GM18520 (cell line): Measurements from ENCODE around the gene EEIG1.

Source experiments
- ATAC-seq: cut with Tn5 transposase; IDR thresholded peaks from one replicate; pipeline ENCODE4 v1.9.1; 2021; ENCODE audit not compliant: unreplicated experiment

Gene EEIG1

GRCh38 chr9:128001779-128002298 lies 21.1 kb upstream of the EEIG1 start:
- ATAC-seq = no peak

- no peak for ATAC-seq
These were observed 20.5 kb upstream of the EEIG1 start for GRCh38 chr9:128001151-128001778.

GRCh38 chr9:127999461-127999860 lies 18.7 kb upstream of the EEIG1 start:
- no peak for ATAC-seq

- ATAC-seq = no peak
These were observed 12.9 kb upstream of the EEIG1 start for GRCh38 chr9:127993721-127994120.

- ATAC-seq = no peak
These were observed 11.0 kb upstream of the EEIG1 start for GRCh38 chr9:127991757-127992274.

GRCh38 chr9:127991017-127991756 lies 10.4 kb upstream of the EEIG1 start:
- no peak for ATAC-seq

- no peak for ATAC-seq
These were observed 9.8 kb upstream of the EEIG1 start for GRCh38 chr9:127990554-127990953.

GRCh38 chr9:127989094-127989493 lies 8.3 kb upstream of the EEIG1 start:
- no peak for ATAC-seq

- no peak for ATAC-seq
These were observed 6.4 kb upstream of the EEIG1 start for GRCh38 chr9:127987103-127987614.

- no peak for ATAC-seq
These were observed 4.2 kb upstream of the EEIG1 start for GRCh38 chr9:127985011-127985410.

- peak; percentile 25 for ATAC-seq
These were observed 3.1 kb upstream of the EEIG1 start for GRCh38 chr9:127983847-127984289.

- ATAC-seq = no peak
These were observed 2.1 kb upstream of the EEIG1 start for GRCh38 chr9:127982912-127983311.

- ATAC-seq = no peak
These were observed 851 bp upstream of the EEIG1 start for GRCh38 chr9:127981559-127982121.

- ATAC-seq = peak; percentile 29
These were observed 606 bp downstream of the EEIG1 start for GRCh38 chr9:127980060-127980705.

- no peak for ATAC-seq
These were observed 1.3 kb downstream of the EEIG1 start for GRCh38 chr9:127979333-127980059.

- ATAC-seq = no peak
These were observed 1.8 kb downstream of the EEIG1 start for GRCh38 chr9:127979015-127979332.

GRCh38 chr9:127977884-127978647 lies 2.7 kb downstream of the EEIG1 start:
- no peak for ATAC-seq

- no peak for ATAC-seq
These were observed 3.5 kb downstream of the EEIG1 start for GRCh38 chr9:127977009-127977883.

GRCh38 chr9:127976498-127976897 lies 4.3 kb downstream of the EEIG1 start:
- ATAC-seq = no peak
